T-cell (primary cell): ENCODE results near the gene MEGF10. TPM values are rescaled to one million over a fixed set of nuclear protein-coding genes. Genes with fewer than 3 reads are reported as not detected.
A peak's percentile ranks its signal among the peaks of the same experiment; 100 is the strongest.

Experiments used
- ATAC-seq, 4 experiments: fragments of 200-7000 bp in 3 of 4; fragments of 150-1000 bp in 1 of 4; cut with Tn5 transposase; replicated peaks in 1 of 4; 1 replicate in 3 of 4; 2 replicates in 1 of 4; pipeline ENCODE4 v1.10.0; 2021; ENCODE audit warnings: moderate library complexity in 3 of 4, mild to moderate bottlenecking in 2 of 4, moderate number of reproducible peaks in 1 of 4
- CTCF ChIA-PET, 2 donors: fragments of 300-600 bp; sonication (Branson Sonifier 250); formaldehyde crosslinking; loops; one replicate each; lab custom pipeline; 2022; ENCODE audit warnings: antibody characterized with exemption in 2 of 2; lab: Charles Lee
- POLR2A ChIA-PET, 2 donors: fragments of 300-600 bp; sonication (Branson Sonifier 250); formaldehyde crosslinking; loops; one replicate each; lab custom pipeline; 2022; ENCODE audit warnings: antibody characterized with exemption in 2 of 2; lab: Charles Lee
- DNase-seq, 35 experiments: peaks; one replicate each; pipeline versions ENCODE4 v3.0.0 to v3.0.0-alpha.2; 2013 to 2023
- H3K27ac ChIP-seq: one replicate; pipeline ENCODE4 v1.5.1; 2013; ENCODE audit warnings: low read length
- H3K27me3 ChIP-seq, 2 experiments: replicated peaks in 1 of 2; 1 replicate in 1 of 2; 2 replicates in 1 of 2; pipeline versions ENCODE4 v1.6.1 to v1.7.0; 2013; ENCODE audit warnings: low read length in 1 of 2, mixed read lengths in 1 of 2; ENCODE audit not compliant: control insufficient read depth in 2 of 2, insufficient read depth in 2 of 2; ENCODE audit errors: extremely low read depth in 1 of 2
- H3K36me3 ChIP-seq, 2 donors: 1 replicate in 1 of 2; 2 replicates in 1 of 2; pipeline versions ENCODE4 v1.6.1 to v1.7.0; 2013; ENCODE audit warnings: low read length in 1 of 2; ENCODE audit not compliant: control insufficient read depth in 2 of 2, insufficient read depth in 1 of 2; ENCODE audit errors: extremely low read depth in 1 of 2
- H3K4me1 ChIP-seq, 2 experiments: 1 replicate in 1 of 2; 2 replicates in 1 of 2; pipeline versions ENCODE4 v1.6.1 to v1.7.0; 2013; ENCODE audit warnings: low read length in 2 of 2, mixed read lengths in 1 of 2; ENCODE audit not compliant: insufficient read depth in 2 of 2, control insufficient read depth in 1 of 2; ENCODE audit errors: extremely low read depth in 1 of 2
- H3K4me3 ChIP-seq, 2 donors: 1 replicate in 1 of 2; 2 replicates in 1 of 2; pipeline versions ENCODE4 v1.5.1 to v1.7.0; 2013; ENCODE audit warnings: mild to moderate bottlenecking in 2 of 2, low read length in 1 of 2, moderate library complexity in 1 of 2; ENCODE audit not compliant: control insufficient read depth in 1 of 2; ENCODE audit errors: extremely low read depth in 1 of 2
- H3K9me3 ChIP-seq: 2 replicates; pipeline ENCODE4 v1.7.0; 2013
- H3K27ac Mint-ChIP-seq, 2 donors: one replicate each; pipeline ENCODE4 v1.8.0; 2020 to 2021; ENCODE audit warnings: mild to moderate bottlenecking in 2 of 2, mixed read lengths in 2 of 2
- H3K27me3 Mint-ChIP-seq, 2 donors: one replicate each; pipeline ENCODE4 v1.8.0; 2021 to 2022; ENCODE audit warnings: mixed read lengths in 2 of 2
- H3K36me3 Mint-ChIP-seq: one replicate; pipeline ENCODE4 v1.8.0; 2021; ENCODE audit warnings: mixed read lengths
- H3K4me1 Mint-ChIP-seq, 3 donors: one replicate each; pipeline ENCODE4 v1.8.0; 2020 to 2022; ENCODE audit warnings: mixed read lengths in 3 of 3, mild to moderate bottlenecking in 1 of 3
- H3K4me3 Mint-ChIP-seq, 3 donors: one replicate each; pipeline ENCODE4 v1.8.0; 2020 to 2022; ENCODE audit warnings: mild to moderate bottlenecking in 3 of 3, mixed read lengths in 3 of 3, moderate library complexity in 3 of 3
- H3K9me3 Mint-ChIP-seq, 3 donors: one replicate each; pipeline ENCODE4 v1.8.0; 2020 to 2022; ENCODE audit warnings: mixed read lengths in 3 of 3
- WGBS: methylation state at CpG from one replicate; pipeline ENCODE4 v1.1.5; 2013; ENCODE audit warnings: missing lambda C conversion rate; ENCODE audit not compliant: insufficient coverage; 5-methylcytosine and 5-hydroxymethylcytosine counted together
- total RNA-seq, 35 experiments: library from RNA in 6 of 35; stranded (reverse) in 6 of 35; fragments of 120-200 nt in 1 of 35; gene quantifications; one replicate each; pipeline versions ENCODE4 v1.2.1 to v1.2.4 and lab custom pipeline; 2013 to 2026

MEGF10 gene
- total RNA-seq, 5 donors from 2014 or later (not counting 1 experiment from before 2014, with no cell fraction given): 0.06 to 0.89 (median 0.47) TPM; not detected in 2

- peaks cover 0 to 4% of the 10 kb centered on the region in 2 experiments for H3K4me1 ChIP-seq
- DNase-seq (no peak), ATAC-seq (peak in 1 of 4 experiments; percentile 48)
- no peaks in the 10 kb centered on the region for H3K27me3 ChIP-seq
- H3K27ac ChIP-seq: no peak overlapping the region
- POLR2A ChIA-PET: interaction anchor here in 1 of 2 donors (0.5 kb wide), 1 partner anchor 492 kb away, joined by 3 read pairs; no protein-coding TSS in a partner anchor
- peaks cover 9 to 19% (median 15%) of the 10 kb centered on the region in 3 donors for H3K4me1 Mint-ChIP-seq
- H3K4me3 Mint-ChIP-seq: no peak overlapping the region
- H3K9me3 Mint-ChIP-seq: no peaks in the 10 kb centered on the region
- H3K27ac Mint-ChIP-seq: no peak overlapping the region
- H3K9me3 ChIP-seq: no peaks in the 10 kb centered on the region
- H3K4me3 ChIP-seq: no peak overlapping the region
- CTCF ChIA-PET: interaction anchor here in 1 of 2 donors (1.1 to 1.2 kb wide), 2 partner anchors 19 to 644 kb away, joined by 3 to 4 read pairs; no protein-coding TSS in a partner anchor
- H3K36me3 ChIP-seq: no peaks in the 10 kb centered on the region
- H3K27me3 Mint-ChIP-seq: peaks cover 0 to 5% of the 10 kb centered on the region in 2 donors
- WGBS: no CpG with 5 or more reads among the region's 5 CpGs
- no peaks in the 10 kb centered on the region for H3K36me3 Mint-ChIP-seq
Measured at GRCh38 chr5:127320032-127320965, 29.7 kb downstream of the MEGF10 start.

- H3K4me3 ChIP-seq: no peak overlapping the region
- CTCF ChIA-PET: interaction anchor here (0.6 to 1.2 kb wide), 4 partner anchors 17 to 646 kb away, joined by 3 to 6 read pairs (median 4); no protein-coding TSS in a partner anchor
- Mint-ChIP-seq H3K4me3 (no peak overlapping the region), H3K9me3 (no peaks in the 10 kb centered on the region), H3K27me3 (peaks cover 0 to 5% of the 10 kb centered on the region in 2 donors), H3K4me1 (peaks cover 9 to 19% (median 15%) of the 10 kb centered on the region in 3 donors), H3K36me3 (no peaks in the 10 kb centered on the region), H3K27ac (no peak overlapping the region)
- POLR2A ChIA-PET: no interaction called here
- DNase-seq (no peak), ATAC-seq (no peak)
- WGBS: 60% methylated on average over 1 of the region's 2 CpGs
- no peaks in the 10 kb centered on the region for H3K27me3 ChIP-seq
- peaks cover 0 to 4% of the 10 kb centered on the region in 2 experiments for H3K4me1 ChIP-seq
- no peaks in the 10 kb centered on the region for H3K9me3 ChIP-seq
- no peaks in the 10 kb centered on the region for H3K36me3 ChIP-seq
- no peak overlapping the region for H3K27ac ChIP-seq
Measured at GRCh38 chr5:127321465-127321864, 30.9 kb downstream of the MEGF10 start.

GRCh38 chr5:127322403-127322802 is 31.8 kb downstream of the MEGF10 start:
- ATAC-seq (no peak), DNase-seq (no peak)
- Mint-ChIP-seq H3K36me3 (no peaks in the 10 kb centered on the region), H3K9me3 (no peaks in the 10 kb centered on the region), H3K4me3 (no peak overlapping the region), H3K27me3 (no peaks in the 10 kb centered on the region), H3K4me1 (peaks cover 9 to 19% (median 15%) of the 10 kb centered on the region in 3 donors), H3K27ac (no peak overlapping the region)
- H3K27me3 ChIP-seq: no peaks in the 10 kb centered on the region
- peaks cover 0 to 4% of the 10 kb centered on the region in 2 experiments for H3K4me1 ChIP-seq
- no peaks in the 10 kb centered on the region for H3K9me3 ChIP-seq
- POLR2A ChIA-PET: no interaction called here
- no peak overlapping the region for H3K4me3 ChIP-seq
- H3K27ac ChIP-seq: no peak overlapping the region
- CTCF ChIA-PET: no interaction called here
- WGBS: no CpG with 5 or more reads among the region's 1 CpG
- no peaks in the 10 kb centered on the region for H3K36me3 ChIP-seq

GRCh38 chr5:127324756-127325155 is 34.2 kb downstream of the MEGF10 start:
- DNase-seq (no peak), ATAC-seq (no peak)
- POLR2A ChIA-PET: no interaction called here
- 100% methylated on average over 3 of the region's 3 CpGs for WGBS
- Histone ChIP-seq H3K27me3 (peaks cover 0 to 1% of the 10 kb centered on the region in 2 experiments), H3K27ac (no peak overlapping the region), H3K36me3 (no peaks in the 10 kb centered on the region), H3K4me1 (peaks cover 0 to 4% of the 10 kb centered on the region in 2 experiments), H3K4me3 (no peak overlapping the region), H3K9me3 (no peaks in the 10 kb centered on the region)
- H3K27ac Mint-ChIP-seq: no peak overlapping the region
- H3K4me1 Mint-ChIP-seq: peaks cover 9 to 19% (median 15%) of the 10 kb centered on the region in 3 donors
- no peaks in the 10 kb centered on the region for H3K36me3 Mint-ChIP-seq
- CTCF ChIA-PET: interaction anchor here in 1 of 2 donors (0.6 to 0.8 kb wide), 2 partner anchors 10 to 637 kb away, joined by 3 to 4 read pairs; no protein-coding TSS in a partner anchor
- peaks cover 0 to 9% of the 10 kb centered on the region in 2 donors for H3K27me3 Mint-ChIP-seq
- H3K9me3 Mint-ChIP-seq: no peaks in the 10 kb centered on the region
- no peak overlapping the region for H3K4me3 Mint-ChIP-seq

GRCh38 chr5:127326431-127326830 is 35.8 kb downstream of the MEGF10 start:
- Mint-ChIP-seq H3K4me3 (no peak overlapping the region), H3K9me3 (no peaks in the 10 kb centered on the region), H3K27me3 (peaks cover 10 to 23% of the 10 kb centered on the region in 2 donors), H3K4me1 (peaks cover 0 to 4% (median 1%) of the 10 kb centered on the region in 3 donors), H3K27ac (no peak overlapping the region), H3K36me3 (no peaks in the 10 kb centered on the region)
- DNase-seq: no peak
- Histone ChIP-seq H3K27me3 (peaks cover 0 to 6% of the 10 kb centered on the region in 2 experiments), H3K27ac (no peak overlapping the region), H3K4me3 (no peak overlapping the region), H3K9me3 (no peaks in the 10 kb centered on the region), H3K36me3 (no peaks in the 10 kb centered on the region), H3K4me1 (no peaks in the 10 kb centered on the region)
- ChIA-PET CTCF (no interaction called here), POLR2A (no interaction called here)
- no peak for ATAC-seq
- WGBS: no CpG with 5 or more reads among the region's 4 CpGs

- WGBS: no CpG with 5 or more reads among the region's 1 CpG
- Mint-ChIP-seq H3K36me3 (no peaks in the 10 kb centered on the region), H3K27me3 (peaks cover 15 to 23% of the 10 kb centered on the region in 2 donors), H3K9me3 (no peaks in the 10 kb centered on the region), H3K4me1 (peaks cover 0 to 2% (median 0%) of the 10 kb centered on the region in 3 donors), H3K27ac (no peak overlapping the region), H3K4me3 (no peak overlapping the region)
- H3K4me3 ChIP-seq: no peak overlapping the region
- peaks cover 0 to 6% of the 10 kb centered on the region in 2 experiments for H3K27me3 ChIP-seq
- POLR2A ChIA-PET: no interaction called here
- CTCF ChIA-PET: no interaction called here
- no peaks in the 10 kb centered on the region for H3K36me3 ChIP-seq
- ATAC-seq (no peak), DNase-seq (no peak)
- no peaks in the 10 kb centered on the region for H3K4me1 ChIP-seq
- no peaks in the 10 kb centered on the region for H3K9me3 ChIP-seq
- H3K27ac ChIP-seq: no peak overlapping the region
Measured at GRCh38 chr5:127326976-127327755, 36.6 kb downstream of the MEGF10 start.
